ENCODE measurements around the gene TRIM29. TPM values are rescaled to one million over a fixed set of nuclear protein-coding genes. Genes with fewer than 3 reads are reported as not detected.
A peak's percentile ranks its signal among the peaks of the same experiment; 100 is the strongest.

The TRIM29 gene
- total RNA-seq (ENCODE audit: unreplicated experiment): not detected
- long read RNA-seq: 0 reads

GRCh38 chr11:120137611-120138521, at the start of gene TRIM29:
TRIM29 (minus strand) TSS chr11:120138113; CDS start chr11:120138031, 82 bp downstream.
- no peak for TF ChIP-seq CTCF (IDR thresholded peaks at IDR 0.05; ENCODE audit: unreplicated experiment)
- H3K36me3 Mint-ChIP-seq (ENCODE audit: low read depth, unreplicated experiment): no peaks in the 10 kb centered on the region
- H3K27ac Mint-ChIP-seq (ENCODE audit: unreplicated experiment): no peak within 1 kb of the TSS
- DNase-seq (ENCODE audit: low spot score): peak; percentile 1
- H3K27me3 Mint-ChIP-seq (ENCODE audit: unreplicated experiment): peaks cover 2% of the 10 kb centered on the region
- H3K4me1 Mint-ChIP-seq (ENCODE audit: unreplicated experiment): peaks cover 3% of the 10 kb centered on the region
- H3K9me3 Mint-ChIP-seq (ENCODE audit: unreplicated experiment): no peaks in the 10 kb centered on the region
- no peak within 1 kb of the TSS for H3K4me3 Mint-ChIP-seq (ENCODE audit: unreplicated experiment)

GRCh38 chr11:120186774-120187591, 49.1 kb upstream of the TRIM29 start:
- Mint-ChIP-seq H3K36me3 (ENCODE audit: low read depth, unreplicated experiment) (no peaks in the 10 kb centered on the region), H3K4me1 (ENCODE audit: unreplicated experiment) (peaks cover 24% of the 10 kb centered on the region), H3K4me3 (ENCODE audit: unreplicated experiment) (no peak overlapping the region), H3K27ac (ENCODE audit: unreplicated experiment) (no peak overlapping the region), H3K27me3 (ENCODE audit: unreplicated experiment) (peaks cover 10% of the 10 kb centered on the region), H3K9me3 (ENCODE audit: unreplicated experiment) (no peaks in the 10 kb centered on the region)
- no peak for DNase-seq (ENCODE audit: low spot score)
- no peak for TF ChIP-seq CTCF (IDR thresholded peaks at IDR 0.05; ENCODE audit: unreplicated experiment)

- Mint-ChIP-seq H3K9me3 (ENCODE audit: unreplicated experiment) (no peaks in the 10 kb centered on the region), H3K4me1 (ENCODE audit: unreplicated experiment) (peaks cover 26% of the 10 kb centered on the region), H3K36me3 (ENCODE audit: low read depth, unreplicated experiment) (no peaks in the 10 kb centered on the region), H3K27ac (ENCODE audit: unreplicated experiment) (no peak overlapping the region), H3K4me3 (ENCODE audit: unreplicated experiment) (no peak overlapping the region), H3K27me3 (ENCODE audit: unreplicated experiment) (peaks cover 10% of the 10 kb centered on the region)
- no peak for DNase-seq (ENCODE audit: low spot score)
- TF ChIP-seq CTCF (IDR thresholded peaks at IDR 0.05; ENCODE audit: unreplicated experiment): no peak
Measured at GRCh38 chr11:120186456-120186773, 48.5 kb upstream of the TRIM29 start.

GRCh38 chr11:120185706-120186455, 48.0 kb upstream of the TRIM29 start:
- peaks cover 30% of the 10 kb centered on the region for H3K4me1 Mint-ChIP-seq (ENCODE audit: unreplicated experiment)
- TF ChIP-seq CTCF (IDR thresholded peaks at IDR 0.05; ENCODE audit: unreplicated experiment): no peak
- peaks cover 9% of the 10 kb centered on the region for H3K27me3 Mint-ChIP-seq (ENCODE audit: unreplicated experiment)
- no peak for DNase-seq (ENCODE audit: low spot score)
- no peaks in the 10 kb centered on the region for H3K9me3 Mint-ChIP-seq (ENCODE audit: unreplicated experiment)
- H3K4me3 Mint-ChIP-seq (ENCODE audit: unreplicated experiment): no peak overlapping the region
- no peak overlapping the region for H3K27ac Mint-ChIP-seq (ENCODE audit: unreplicated experiment)
- no peaks in the 10 kb centered on the region for H3K36me3 Mint-ChIP-seq (ENCODE audit: low read depth, unreplicated experiment)

All from endothelial cell (in vitro differentiated cells).